HCT116 (cell line): Measurements from ENCODE around the gene GRIA1. TPM values are rescaled to one million over a fixed set of nuclear protein-coding genes. Genes with fewer than 3 reads are reported as not detected.

Experiments used
- ATAC-seq: fragments of 200-7000 bp; cut with Tn5 transposase; 2 replicates; pipeline ENCODE4 v1.9.1; 2020; ENCODE audit warnings: mild to moderate bottlenecking, moderate library complexity
- BruUV-seq: library from RNA; stranded (reverse); fragments of 400-500 nt; replicated peaks from 2 replicates; lab custom pipeline; 2021; lab: Mats Ljungman, UMichigan
- CTCF ChIA-PET: fragments of 300-600 bp; sonication (Branson Sonifier 250); formaldehyde crosslinking; loops from one replicate; lab custom pipeline; 2021; ENCODE audit warnings: antibody characterized with exemption; lab: Charles Lee
- POLR2A ChIA-PET: fragments of 300-600, 350-600 bp; sonication (Branson Sonifier 250); formaldehyde crosslinking; loops from one replicate; lab custom pipeline; 2021; ENCODE audit warnings: antibody characterized with exemption; lab: Charles Lee
- RAD21 ChIA-PET, 2 experiments: fragments of 300-600 bp; sonication (Branson Sonifier 250); formaldehyde crosslinking; loops; one replicate each; lab custom pipeline; 2023; ENCODE audit warnings: low total read pairs in 2 of 2; ENCODE audit not compliant: uncharacterized antibody in 2 of 2, unreplicated experiment in 2 of 2, low non-redundant PET in 1 of 2; lab: Charles Lee
- DNase-seq: peaks from one replicate; pipeline ENCODE4 v3.0.0-alpha.2; 2010; ENCODE audit warnings: low read depth, low spot score
- H2AFZ ChIP-seq: fragments of 200-600 bp; shearing (Covaris generic), sonication (generic); 2 replicates; pipeline ENCODE4 v1.6.1; 2017; ENCODE audit warnings: low read depth, mixed run types, mixed read lengths, antibody characterized with exemption, low read length; ENCODE audit not compliant: poor library complexity, severe bottlenecking
- H3K27ac ChIP-seq: 2 replicates; pipeline ENCODE4 v1.5.1; 2012; ENCODE audit warnings: low read depth, low read length
- H3K27me3 ChIP-seq: fragments of 200-600 bp; sonication (generic); 2 replicates; pipeline ENCODE4 v1.6.1; 2016; ENCODE audit warnings: mixed run types, low read length, mixed read lengths; ENCODE audit not compliant: insufficient read depth
- H3K36me3 ChIP-seq, 2 experiments: fragments of 200-500 bp in 1 of 2; fragments of 200-600 bp in 1 of 2; sonication (Bioruptor generic) in 1 of 2; sonication (generic) in 1 of 2; 2 replicates each; pipeline versions ENCODE4 v1.5.1 to v1.6.1; 2014 to 2016; ENCODE audit warnings: low read length in 2 of 2, inconsistent platforms in 1 of 2, mixed read lengths in 1 of 2, mixed run types in 1 of 2; ENCODE audit not compliant: insufficient read depth in 2 of 2, control insufficient read depth in 1 of 2
- H3K4me1 ChIP-seq, 2 experiments: fragments of 200-600 bp in 1 of 2; sonication (generic) in 1 of 2; 2 replicates each; pipeline versions ENCODE4 v1.5.1 to v1.6.1; 2012 to 2017; ENCODE audit warnings: low read length in 2 of 2, inconsistent platforms in 1 of 2, mild to moderate bottlenecking in 1 of 2, mixed read lengths in 1 of 2, mixed run types in 1 of 2, moderate library complexity in 1 of 2; ENCODE audit not compliant: insufficient read depth in 2 of 2, control insufficient read depth in 1 of 2
- H3K4me2 ChIP-seq: fragments of 200-600 bp; sonication (generic); 2 replicates; pipeline ENCODE4 v1.6.1; 2017; ENCODE audit warnings: mixed run types, low read length, mixed read lengths
- H3K4me3 ChIP-seq, 2 experiments: fragments of 200-600 bp in 1 of 2; sonication (generic) in 1 of 2; replicated peaks in 1 of 2; 2 replicates each; pipeline ENCODE4 v1.5.1; 2011 to 2016; ENCODE audit warnings: low read length in 2 of 2, control low read depth in 1 of 2, low read depth in 1 of 2, mild to moderate bottlenecking in 1 of 2, mixed read lengths in 1 of 2, mixed run types in 1 of 2
- H3K79me2 ChIP-seq: fragments of 200-600 bp; sonication (generic); 2 replicates; pipeline ENCODE4 v1.6.1; 2017; ENCODE audit warnings: mild to moderate bottlenecking, mixed run types, low read length, moderate library complexity, mixed read lengths; ENCODE audit not compliant: insufficient read depth
- H3K9ac ChIP-seq: fragments of 200-600 bp; sonication (generic); 2 replicates; pipeline ENCODE4 v1.6.1; 2016; ENCODE audit warnings: low read length, mixed read lengths
- H3K9me2 ChIP-seq: fragments of 200-600 bp; sonication (generic), shearing (Covaris generic); 2 replicates; pipeline ENCODE4 v1.6.1; 2017; ENCODE audit warnings: mixed run types, mild to moderate bottlenecking, moderate library complexity; ENCODE audit not compliant: insufficient read depth
- H3K9me3 ChIP-seq, 2 experiments: fragments of 200-500 bp in 1 of 2; fragments of 200-600 bp in 1 of 2; sonication (Bioruptor generic) in 1 of 2; sonication (generic) in 1 of 2; 2 replicates each; pipeline ENCODE4 v1.6.1; 2014 to 2017; ENCODE audit warnings: low read length in 2 of 2, mixed read lengths in 2 of 2, inconsistent platforms in 1 of 2, low read depth in 1 of 2, mild to moderate bottlenecking in 1 of 2, mixed run types in 1 of 2, moderate library complexity in 1 of 2; ENCODE audit not compliant: control insufficient read depth in 1 of 2, insufficient read depth in 1 of 2
- H4K20me1 ChIP-seq: fragments of 200-600 bp; sonication (generic), shearing (Covaris generic); 2 replicates; pipeline ENCODE4 v1.6.1; 2017; ENCODE audit warnings: mixed run types, mild to moderate bottlenecking, moderate library complexity; ENCODE audit not compliant: insufficient read depth
- CEBPB ChIP-seq: IDR thresholded peaks from 2 replicates; pipeline ENCODE4 v1.6.1; 2012; ENCODE audit warnings: low read depth
- CTCF ChIP-seq, 3 experiments: fragments of 200-600 bp in 1 of 3; sonication (generic) in 1 of 3; IDR thresholded peaks in 2 of 3; conservative IDR thresholded peaks in 1 of 3; 2 replicates each; pipeline ENCODE4 v1.5.1; 2012 to 2017; ENCODE audit warnings: low read depth in 2 of 3, low read length in 2 of 3, antibody characterized with exemption in 1 of 3, borderline replicate concordance in 1 of 3, control low read depth in 1 of 3, mild to moderate bottlenecking in 1 of 3, mixed read lengths in 1 of 3, mixed run types in 1 of 3, moderate library complexity in 1 of 3; ENCODE audit not compliant: insufficient read depth in 1 of 3
- EGR1 ChIP-seq: IDR thresholded peaks from 2 replicates; pipeline ENCODE4 v1.6.1; 2012; ENCODE audit warnings: low read depth
- EZH2 ChIP-seq: fragments of 200-600 bp; sonication (generic); IDR thresholded peaks from 2 replicates; pipeline ENCODE4 v1.6.1; 2017; ENCODE audit warnings: antibody characterized with exemption, mixed run types
- FOSL1 ChIP-seq: IDR thresholded peaks from 2 replicates; pipeline ENCODE4 v1.6.1; 2012; ENCODE audit warnings: low read depth
- JUND ChIP-seq: IDR thresholded peaks from 2 replicates; pipeline ENCODE4 v1.6.1; 2012
- MAX ChIP-seq: IDR thresholded peaks from 2 replicates; pipeline ENCODE4 v1.6.1; 2012
- POLR2AphosphoS5 ChIP-seq: IDR thresholded peaks from 2 replicates; pipeline ENCODE4 v1.6.1; 2011; ENCODE audit warnings: mild to moderate bottlenecking, low read depth, low read length, moderate library complexity
- RAD21 ChIP-seq: IDR thresholded peaks from 2 replicates; pipeline ENCODE4 v1.6.1; 2012; ENCODE audit warnings: low read depth, mild to moderate bottlenecking
- REST ChIP-seq: IDR thresholded peaks from 2 replicates; pipeline ENCODE4 v1.6.1; 2012; ENCODE audit warnings: low read depth
- SP1 ChIP-seq: IDR thresholded peaks from 2 replicates; pipeline ENCODE4 v1.6.1; 2012; ENCODE audit warnings: low read depth
- YY1 ChIP-seq: IDR thresholded peaks from 2 replicates; pipeline ENCODE4 v1.6.1; 2011; ENCODE audit warnings: low read length, low read depth, moderate library complexity, mild to moderate bottlenecking; ENCODE audit not compliant: insufficient replicate concordance; ENCODE audit errors: extremely low read depth
- ZBTB33 ChIP-seq: IDR thresholded peaks from 2 replicates; pipeline ENCODE4 v1.6.1; 2011; ENCODE audit warnings: mild to moderate bottlenecking, low read length, moderate library complexity; ENCODE audit not compliant: insufficient replicate concordance; ENCODE audit errors: extremely low read depth
- ZNF274 ChIP-seq: fragments of 200-500 bp; sonication (Bioruptor generic); IDR thresholded peaks from 2 replicates; pipeline ENCODE4 v1.6.1; 2014; ENCODE audit warnings: mild to moderate bottlenecking, low read depth, low read length, inconsistent platforms
- intact Hi-C: fragments of 100-400 bp; cut with micrococcal nuclease; formaldehyde crosslinking; loops from 2 replicates; pipeline ENCODE4 v1.10.0; 2022
- total RNA-seq: library from RNA; stranded (reverse); gene quantifications from one replicate; pipeline ENCODE4 v1.2.1, GENCODE V29; 2021; ENCODE audit not compliant: unreplicated experiment

Gene GRIA1
- total RNA-seq, 1 experiment from 2014 or later = not detected

GRCh38 chr5:153610811-153611210 is 120.3 kb downstream of the GRIA1 start (continued):
- TF ChIP-seq CTCF (IDR thresholded peaks at IDR 0.05 in 2 of 3, conservative IDR thresholded peaks at IDR 0.05 in 1 of 3; ENCODE audit: borderline replicate concordance in 1 of 3, insufficient read depth in 1 of 3, low read depth in 2 of 3, low read length in 2 of 3) = no peak

GRCh38 chr5:153613144-153613543 is 122.7 kb downstream of the GRIA1 start:
- H3K9me2 ChIP-seq = no peaks in the 10 kb centered on the region
- RAD21 ChIA-PET = no interaction called here
- H3K79me2 ChIP-seq = no peaks in the 10 kb centered on the region
- no peak for ATAC-seq
- TF ChIP-seq EGR1 (no peak), EZH2 (no peak), JUND (no peak), SP1 (no peak), MAX (no peak), POLR2AphosphoS5 (no peak), ZNF274 (no peak), YY1 (no peak), ZBTB33 (no peak), REST (no peak), RAD21 (no peak), CTCF (IDR thresholded peaks at IDR 0.05 in 2 of 3, conservative IDR thresholded peaks at IDR 0.05 in 1 of 3; ENCODE audit: borderline replicate concordance in 1 of 3, insufficient read depth in 1 of 3, low read depth in 2 of 3, low read length in 2 of 3) (no peak), CEBPB (no peak), FOSL1 (no peak)
- TF ChIP-seq, all 23 proteins: peak for 0
- H3K4me2 ChIP-seq = no peak overlapping the region
- H3K27me3 ChIP-seq = peaks cover 7% of the 10 kb centered on the region; the same call in 1 of the 2 replicates
- H3K9me3 ChIP-seq = no peaks in the 10 kb centered on the region
- ChIA-PET CTCF (no interaction called here), POLR2A (no interaction called here)
- no peak for DNase-seq
- no peak overlapping the region for H3K27ac ChIP-seq
- BruUV-seq = no TSS peak
- H3K9ac ChIP-seq = no peak overlapping the region
- no peaks in the 10 kb centered on the region for H3K36me3 ChIP-seq
- H3K4me1 ChIP-seq = no peaks in the 10 kb centered on the region
- H3K4me3 ChIP-seq = no peak overlapping the region
- no peaks in the 10 kb centered on the region for H4K20me1 ChIP-seq
- intact Hi-C loops = no loop called here
- H2AFZ ChIP-seq = no peak overlapping the region
